OCI-LY1 (cell line): Measurements from ENCODE around the gene RFX5.
A peak's percentile ranks its signal among the peaks of the same experiment; 100 is the strongest.

Experiments
- H2AFZ ChIP-seq: fragments of 200-600 bp; sonication (generic), shearing (Covaris generic); 2 replicates; pipeline ENCODE4 v1.6.0; 2014; ENCODE audit warnings: antibody characterized with exemption, mild to moderate bottlenecking, low read length
- H3F3A ChIP-seq: fragments of 200-600 bp; sonication (generic), shearing (Covaris generic); 2 replicates; pipeline ENCODE4 v1.6.0; 2014; ENCODE audit warnings: mild to moderate bottlenecking, antibody characterized with exemption, low read length, moderate library complexity; ENCODE audit not compliant: insufficient read depth
- H3K27ac ChIP-seq: fragments of 200-600 bp; sonication (generic); 2 replicates; pipeline ENCODE4 v1.5.1; 2014; ENCODE audit warnings: low read length, mixed run types, mild to moderate bottlenecking, low read depth; ENCODE audit not compliant: poor library complexity, severe bottlenecking
- H3K27me3 ChIP-seq: fragments of 200-600 bp; sonication (generic); 2 replicates; pipeline ENCODE4 v1.6.0; 2014; ENCODE audit warnings: antibody characterized with exemption, mild to moderate bottlenecking, low read length, moderate library complexity; ENCODE audit not compliant: insufficient read depth
- H3K36me3 ChIP-seq: fragments of 200-600 bp; sonication (generic); 2 replicates; pipeline ENCODE4 v1.6.1; 2014; ENCODE audit warnings: mild to moderate bottlenecking, antibody characterized with exemption, low read length, moderate library complexity, mixed read lengths; ENCODE audit not compliant: insufficient read depth
- H3K4me1 ChIP-seq: fragments of 200-600 bp; sonication (generic); 2 replicates; pipeline ENCODE4 v1.5.1; 2014; ENCODE audit warnings: mild to moderate bottlenecking, low read length, moderate library complexity; ENCODE audit not compliant: insufficient read depth, severe bottlenecking
- H3K4me2 ChIP-seq: fragments of 200-600 bp; sonication (generic), shearing (Covaris generic); 2 replicates; pipeline ENCODE4 v1.6.1; 2014; ENCODE audit warnings: low read length
- H3K4me3 ChIP-seq: fragments of 200-600 bp; sonication (generic); 2 replicates; pipeline ENCODE4 v1.5.1; 2014; ENCODE audit warnings: low read length, low read depth, mild to moderate bottlenecking, mixed read lengths; ENCODE audit not compliant: poor library complexity, severe bottlenecking
- H3K79me2 ChIP-seq: fragments of 200-600 bp; shearing (Covaris generic); 2 replicates; pipeline ENCODE4 v1.6.1; 2016; ENCODE audit warnings: mixed run types, low read length, mixed read lengths; ENCODE audit not compliant: insufficient read depth
- H3K9ac ChIP-seq: fragments of 200-600 bp; sonication (generic), shearing (Covaris generic); 2 replicates; pipeline ENCODE4 v1.6.1; 2014; ENCODE audit warnings: mild to moderate bottlenecking, low read length, mixed read lengths
- H3K9me2 ChIP-seq: fragments of 200-600 bp; sonication (generic), shearing (Covaris generic); 2 replicates; pipeline ENCODE4 v1.6.1; 2014; ENCODE audit warnings: low read depth, mild to moderate bottlenecking, low read length, mixed read lengths
- H3K9me3 ChIP-seq: fragments of 200-600 bp; shearing (Covaris generic); 2 replicates; pipeline ENCODE4 v1.6.1; 2014; ENCODE audit warnings: low read length, mixed read lengths
- H4K20me1 ChIP-seq: fragments of 200-600 bp; sonication (generic), shearing (Covaris generic); 2 replicates; pipeline ENCODE4 v1.6.0; 2016; ENCODE audit warnings: mild to moderate bottlenecking, low read length; ENCODE audit not compliant: insufficient read depth
- CTCF ChIP-seq: fragments of 200-600 bp; sonication (generic), shearing (Covaris generic); IDR thresholded peaks from 2 replicates; pipeline ENCODE4 v1.5.1; 2017; ENCODE audit warnings: mild to moderate bottlenecking, antibody characterized with exemption, low read length, moderate library complexity, mixed read lengths
- EZH2 ChIP-seq: fragments of 200-600 bp; sonication (generic), shearing (Covaris generic); IDR thresholded peaks from 2 replicates; pipeline ENCODE4 v1.8.0; 2017; ENCODE audit warnings: borderline replicate concordance, mixed run types, mild to moderate bottlenecking, antibody characterized with exemption, low read length, moderate library complexity, mixed read lengths

Gene RFX5

DNA sequence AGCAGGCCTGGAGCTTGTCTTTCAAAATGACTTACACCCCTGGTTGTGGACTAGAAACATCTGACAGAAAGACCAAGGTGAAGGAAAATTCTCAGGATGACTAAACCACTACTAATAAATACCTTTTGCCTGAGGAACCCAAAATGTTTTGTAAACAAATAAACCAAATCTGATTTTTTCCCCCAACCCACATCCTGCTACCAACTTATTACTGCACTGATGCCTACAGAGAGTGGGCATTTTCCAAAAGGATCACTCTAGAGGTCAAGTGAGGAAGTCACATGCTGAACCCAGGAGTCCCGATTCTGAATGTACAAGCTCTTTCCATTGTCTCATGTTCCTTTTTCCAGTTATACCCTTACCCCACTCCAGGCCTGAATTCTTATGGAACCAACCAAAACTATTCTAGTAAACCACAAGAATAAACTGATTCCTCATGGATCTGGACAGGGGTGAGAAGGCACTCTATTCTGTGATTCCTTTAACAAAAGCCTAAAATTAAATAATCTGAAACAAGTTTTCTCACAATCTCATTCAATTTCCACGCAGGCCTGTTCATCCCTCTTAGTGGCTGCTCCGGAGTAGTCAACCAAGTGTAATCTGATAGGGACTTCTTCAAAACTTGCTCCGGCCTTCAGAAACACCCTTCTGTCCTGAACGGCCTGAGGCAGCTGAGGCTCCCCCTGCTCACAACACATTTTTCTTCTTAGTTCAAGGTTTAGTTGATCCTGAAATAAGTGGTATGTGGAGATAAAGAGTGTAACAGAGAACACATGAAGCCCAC is 21.2 kb downstream of the RFX5 start:
- Histone ChIP-seq H3K27ac (no peak overlapping the region), H3K79me2 (peaks cover 5% of the 10 kb centered on the region; the same call in 1 of the 2 replicates), H3K4me1 (peaks cover 20% of the 10 kb centered on the region), H3K36me3 (peaks cover 29% of the 10 kb centered on the region), H4K20me1 (no peaks in the 10 kb centered on the region), H2AFZ (no peak overlapping the region), H3K9me2 (no peaks in the 10 kb centered on the region), H3K27me3 (no peaks in the 10 kb centered on the region), H3F3A (0 out of 2 replicates have a peak, but pooled peaks cover 4% of the 10 kb centered on the region), H3K4me3 (peak overlapping the region; percentile 62), H3K9me3 (no peaks in the 10 kb centered on the region), H3K4me2 (peak overlapping the region; percentile 85), H3K9ac (peak overlapping the region; percentile 65; the same call in 1 of the 2 replicates)
- TF ChIP-seq CTCF (no peak), EZH2 (no peak)

DNA sequence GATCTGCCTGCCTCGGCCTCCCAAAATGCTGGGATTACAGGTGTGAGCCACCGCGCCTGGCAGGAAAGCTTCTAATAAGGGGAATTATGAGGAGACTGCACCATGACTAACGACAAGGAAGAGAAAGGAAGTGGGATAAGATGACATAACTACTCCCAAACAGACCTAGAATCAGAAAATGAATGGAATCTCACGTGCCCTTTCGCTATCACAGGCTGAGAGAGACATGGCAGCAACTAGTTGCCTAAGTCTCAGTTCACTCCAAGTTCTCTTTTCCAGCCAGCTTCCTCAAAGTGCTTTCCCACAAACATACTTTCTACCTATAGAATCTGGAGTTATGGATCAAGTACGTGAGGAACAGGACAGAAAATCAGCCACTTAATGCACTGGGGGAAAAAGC is 21.8 kb downstream of the RFX5 start:
- H3K9me3 ChIP-seq, result no peaks in the 10 kb centered on the region
- no peaks in the 10 kb centered on the region for H3K27me3 ChIP-seq
- no peak overlapping the region for H2AFZ ChIP-seq
- H3F3A ChIP-seq, result 0 out of 2 replicates have a peak, but pooled peaks cover 4% of the 10 kb centered on the region
- H3K9ac ChIP-seq, result no peak overlapping the region
- no peak overlapping the region for H3K4me3 ChIP-seq
- H3K27ac ChIP-seq, result no peak overlapping the region
- peaks cover 20% of the 10 kb centered on the region for H3K4me1 ChIP-seq
- H4K20me1 ChIP-seq, result no peaks in the 10 kb centered on the region
- TF ChIP-seq CTCF, result no peak
- no peak for TF ChIP-seq EZH2
- H3K79me2 ChIP-seq, result peaks cover 5% of the 10 kb centered on the region; the same call in 1 of the 2 replicates
- H3K36me3 ChIP-seq, result peaks cover 35% of the 10 kb centered on the region
- no peaks in the 10 kb centered on the region for H3K9me2 ChIP-seq
- H3K4me2 ChIP-seq, result no peak overlapping the region; the same call in 1 of the 2 replicates

DNA sequence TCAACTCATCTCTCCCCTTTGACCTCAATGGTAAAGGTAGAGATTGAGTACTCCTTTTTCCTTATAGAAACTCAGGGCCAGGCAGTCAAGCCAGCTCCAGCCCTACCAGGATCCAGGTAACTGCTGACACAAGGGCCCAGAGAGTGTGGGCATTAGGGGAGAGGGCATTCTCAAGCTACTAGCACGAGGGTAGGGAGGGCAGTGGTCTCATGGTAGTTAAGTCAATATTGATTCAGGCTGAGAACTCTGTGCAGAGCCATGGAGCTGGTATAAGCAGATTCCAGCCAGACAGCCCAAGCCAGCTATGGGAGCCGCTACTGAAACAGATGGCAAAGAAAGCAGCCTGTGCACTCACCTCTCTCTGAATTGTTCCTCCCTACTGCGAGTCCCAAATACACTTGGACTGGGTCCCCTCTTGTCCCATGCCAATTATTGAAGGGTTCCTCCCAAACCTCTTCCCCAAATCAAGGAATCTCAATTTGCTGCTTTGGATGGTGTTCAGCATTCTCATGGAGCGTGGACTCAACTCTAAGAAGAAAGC is 22.6 kb downstream of the RFX5 start:
- H3K9ac ChIP-seq, result no peak overlapping the region
- no peaks in the 10 kb centered on the region for H3K9me2 ChIP-seq
- 0 out of 2 replicates have a peak, but pooled peaks cover 4% of the 10 kb centered on the region for H3F3A ChIP-seq
- no peak for TF ChIP-seq EZH2
- TF ChIP-seq CTCF, result no peak
- peaks cover 40% of the 10 kb centered on the region for H3K36me3 ChIP-seq
- no peak overlapping the region for H3K4me3 ChIP-seq
- H3K4me1 ChIP-seq, result peaks cover 20% of the 10 kb centered on the region
- peaks cover 5% of the 10 kb centered on the region; the same call in 1 of the 2 replicates for H3K79me2 ChIP-seq
- no peaks in the 10 kb centered on the region for H3K9me3 ChIP-seq
- no peak overlapping the region for H3K27ac ChIP-seq
- H3K4me2 ChIP-seq, result no peak overlapping the region
- H2AFZ ChIP-seq, result no peak overlapping the region
- no peaks in the 10 kb centered on the region for H3K27me3 ChIP-seq
- no peaks in the 10 kb centered on the region for H4K20me1 ChIP-seq
